MM.1S (cell line): ENCODE results near the gene DBP.

Source experiments
- CTCF ChIP-seq: fragments of 300-600 bp; sonication (generic); IDR thresholded peaks from 2 replicates; pipeline ENCODE4 v1.5.1; 2016; ENCODE audit warnings: antibody characterized with exemption, low read length, mixed read lengths
- EZH2phosphoT487 ChIP-seq: fragments of 300-600 bp; sonication (generic); IDR thresholded peaks from 2 replicates; pipeline ENCODE4 v1.6.1; 2018; ENCODE audit warnings: antibody characterized with exemption, low read length

GRCh38 chr19:48623556-48624066, 13.6 kb downstream of the DBP start:
- TF ChIP-seq CTCF = no peak
- TF ChIP-seq EZH2phosphoT487 = no peak
